ENCODE measurements around the gene UNC93A. TPM values are rescaled to one million over a fixed set of nuclear protein-coding genes. Genes with fewer than 3 reads are reported as not detected.
"Not testable (repeated sequence)": the region's sequence is repeated elsewhere in the genome, so short reads cannot be mapped to it uniquely, and the experiment has no call there.

UNC93A gene
- total and polyA plus RNA-seq, 9 of the 15 experiments (the other 6 are each of a cell fraction or from before 2014, with no cell fraction given): not detected

- not testable (repeated sequence) for TF ChIP-seq ATF1 (CRISPR knock-in tag; IDR thresholded peaks at IDR 0.05); TEAD4 (CRISPR knock-in tag; IDR thresholded peaks at IDR 0.05; ENCODE audit: borderline replicate concordance)
- TF ChIP-seq ATF1 (tag; IDR thresholded peaks at IDR 0.05) (0 out of 2 replicates have a peak, but pooled peaks have one; percentile 20), TEAD4 (IDR thresholded peaks at IDR 0.05; ENCODE audit: low read length) (peak; percentile 80), ARID1B (IDR thresholded peaks at IDR 0.05) (peak; percentile 88), POLR2AphosphoS5 (IDR thresholded peaks at IDR 0.05; ENCODE audit: control insufficient read depth, insufficient read depth, low read depth, low read length) (peak; percentile 45; the same call in 1 of the 2 replicates), MAZ (CRISPR knock-in tag; conservative IDR thresholded peaks at IDR 0.05 in 1 of 2, IDR thresholded peaks at IDR 0.05 in 1 of 2) (peak in 1 of 2 experiments; percentile 39; a peak in 1 of 4 replicates), MTA2 (IDR thresholded peaks at IDR 0.05; ENCODE audit: low read depth) (peak; percentile 64; the same call in 1 of the 2 replicates), L3MBTL2 (IDR thresholded peaks at IDR 0.05) (peak; percentile 51; the same call in 1 of the 2 replicates), VEZF1 (CRISPR knock-in tag; IDR thresholded peaks at IDR 0.05) (0 out of 2 replicates have a peak, but pooled peaks have one; percentile 13), GATA2 (CRISPR knock-in tag; IDR thresholded peaks at IDR 0.05) (0 out of 2 replicates have a peak, but pooled peaks have one; percentile 28), TRIM24 (IDR thresholded peaks at IDR 0.05) (peak; percentile 72 to 77), ZNF449 (CRISPR knock-in tag; IDR thresholded peaks at IDR 0.05) (peak; percentile 33; the same call in 1 of the 2 replicates), CREB3 (tag; conservative IDR thresholded peaks at IDR 0.05; ENCODE audit: low read depth) (0 out of 2 replicates have a peak, but pooled peaks have one; percentile 44), PML (IDR thresholded peaks at IDR 0.05; ENCODE audit: low read length) (0 out of 2 replicates have a peak, but pooled peaks have one; percentile 33), NFIC (IDR thresholded peaks at IDR 0.05) (peak; percentile 46)
Observed at GRCh38 chr6:167242511-167243051, 48.5 kb upstream of the UNC93A start (continued).
